ENCODE data around the gene LDAH. TPM values are rescaled to one million over a fixed set of nuclear protein-coding genes. Genes with fewer than 3 reads are reported as not detected.

Gene LDAH
- total and polyA plus RNA-seq, 4 donors: 5.0 to 30.8 (median 11.5) TPM

GRCh38 chr2:20667531-20668401, 155.1 kb downstream of the LDAH start:
- no peak overlapping the region for H3K9ac ChIP-seq (ENCODE audit: insufficient read depth in 1 of 2, low read length in 2 of 2)

DNA sequence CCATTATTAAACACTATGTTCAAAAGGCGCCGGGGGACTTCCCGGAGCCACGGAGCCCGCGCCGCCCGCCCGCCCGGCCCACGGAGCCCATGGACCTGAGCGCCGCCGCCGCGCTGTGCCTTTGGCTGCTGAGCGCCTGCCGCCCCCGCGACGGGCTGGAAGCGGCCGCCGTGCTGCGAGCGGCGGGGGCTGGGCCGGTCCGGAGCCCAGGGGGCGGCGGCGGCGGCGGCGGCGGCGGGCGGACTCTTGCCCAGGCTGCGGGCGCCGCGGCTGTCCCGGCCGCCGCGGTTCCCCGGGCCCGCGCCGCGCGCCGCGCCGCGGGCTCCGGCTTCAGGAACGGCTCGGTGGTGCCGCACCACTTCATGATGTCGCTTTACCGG, 155.8 kb downstream of the LDAH start:
- TF ChIP-seq, protein P1, sequence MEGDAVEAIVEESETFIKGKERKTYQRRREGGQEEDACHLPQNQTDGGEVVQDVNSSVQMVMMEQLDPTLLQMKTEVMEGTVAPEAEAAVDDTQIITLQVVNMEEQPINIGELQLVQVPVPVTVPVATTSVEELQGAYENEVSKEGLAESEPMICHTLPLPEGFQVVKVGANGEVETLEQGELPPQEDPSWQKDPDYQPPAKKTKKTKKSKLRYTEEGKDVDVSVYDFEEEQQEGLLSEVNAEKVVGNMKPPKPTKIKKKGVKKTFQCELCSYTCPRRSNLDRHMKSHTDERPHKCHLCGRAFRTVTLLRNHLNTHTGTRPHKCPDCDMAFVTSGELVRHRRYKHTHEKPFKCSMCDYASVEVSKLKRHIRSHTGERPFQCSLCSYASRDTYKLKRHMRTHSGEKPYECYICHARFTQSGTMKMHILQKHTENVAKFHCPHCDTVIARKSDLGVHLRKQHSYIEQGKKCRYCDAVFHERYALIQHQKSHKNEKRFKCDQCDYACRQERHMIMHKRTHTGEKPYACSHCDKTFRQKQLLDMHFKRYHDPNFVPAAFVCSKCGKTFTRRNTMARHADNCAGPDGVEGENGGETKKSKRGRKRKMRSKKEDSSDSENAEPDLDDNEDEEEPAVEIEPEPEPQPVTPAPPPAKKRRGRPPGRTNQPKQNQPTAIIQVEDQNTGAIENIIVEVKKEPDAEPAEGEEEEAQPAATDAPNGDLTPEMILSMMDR (IDR thresholded peaks at IDR 0.05; ENCODE audit: control extremely low read depth, extremely low read depth): no peak
- ATAC-seq (ENCODE audit: insufficient read depth, low FRiP score) (no peak), DNase-seq (no peak)
- WGBS, 2 donors: 1% methylated on average over 28 to 62 of the region's 62 CpGs
- H3K9ac ChIP-seq (ENCODE audit: insufficient read depth in 1 of 2, low read length in 2 of 2): no peak overlapping the region
- H3K9me3 ChIP-seq (ENCODE audit: control insufficient read depth in 4 of 4, insufficient read depth in 3 of 4, low read length in 3 of 4): peaks cover 0 to 2% (median 0%) of the 10 kb centered on the region in 4 donors
- peak overlapping the region; percentile 10 for H3K4me3 ChIP-seq
- H3K4me1 ChIP-seq (ENCODE audit: control insufficient read depth in 5 of 5, insufficient read depth in 5 of 5, low read length in 5 of 5): peaks cover 0 to 17% (median 6%) of the 10 kb centered on the region in 5 donors
- H3K36me3 ChIP-seq (ENCODE audit: control insufficient read depth in 4 of 4, insufficient read depth in 4 of 4, low read length in 4 of 4): no peaks in the 10 kb centered on the region
- H3K27ac ChIP-seq (ENCODE audit: low read depth in 1 of 2, low read length in 1 of 2): no peak overlapping the region
- H3K27me3 ChIP-seq (ENCODE audit: control insufficient read depth in 3 of 3, insufficient read depth in 3 of 3, low read length in 2 of 3): peaks cover 4 to 86% (median 82%) of the 10 kb centered on the region in 3 donors

More at GRCh38 chr2:20667531-20668401, 155.1 kb downstream of the LDAH start:
- Histone ChIP-seq H3K36me3 (ENCODE audit: control insufficient read depth in 4 of 4, insufficient read depth in 4 of 4, low read length in 4 of 4) (no peaks in the 10 kb centered on the region), H3K9me3 (ENCODE audit: control insufficient read depth in 4 of 4, insufficient read depth in 3 of 4, low read length in 3 of 4) (peaks cover 0 to 2% (median 0%) of the 10 kb centered on the region in 4 donors), H3K4me1 (ENCODE audit: control insufficient read depth in 5 of 5, insufficient read depth in 5 of 5, low read length in 5 of 5) (peaks cover 0 to 20% (median 10%) of the 10 kb centered on the region in 5 donors), H3K4me3 (peak overlapping the region; percentile 10), H3K27me3 (ENCODE audit: control insufficient read depth in 3 of 3, insufficient read depth in 3 of 3, low read length in 2 of 3) (peaks cover 0 to 86% (median 82%) of the 10 kb centered on the region in 3 donors), H3K27ac (ENCODE audit: low read depth in 1 of 2, low read length in 1 of 2) (no peak overlapping the region)
- peak in 1 of 3 donors; percentile 61 for DNase-seq
- WGBS, 2 donors: 23 to 31% methylated on average over 33 to 39 of the region's 39 CpGs
- ATAC-seq (ENCODE audit: insufficient read depth, low FRiP score): no peak
- TF ChIP-seq, protein P1 (IDR thresholded peaks at IDR 0.05; ENCODE audit: control extremely low read depth, extremely low read depth): no peak

- Histone ChIP-seq H3K4me3 (peak within 1 kb of the TSS; percentile 10), H3K9me3 (ENCODE audit: control insufficient read depth in 4 of 4, insufficient read depth in 3 of 4, low read length in 3 of 4) (peaks cover 0 to 2% (median 0%) of the 10 kb centered on the region in 4 donors), H3K9ac (ENCODE audit: insufficient read depth in 1 of 2, low read length in 2 of 2) (no peak within 1 kb of the TSS), H3K4me1 (ENCODE audit: control insufficient read depth in 5 of 5, insufficient read depth in 5 of 5, low read length in 5 of 5) (peaks cover 0 to 16% (median 5%) of the 10 kb centered on the region in 5 donors), H3K36me3 (ENCODE audit: control insufficient read depth in 4 of 4, insufficient read depth in 4 of 4, low read length in 4 of 4) (no peaks in the 10 kb centered on the region), H3K27ac (ENCODE audit: low read depth in 1 of 2, low read length in 1 of 2) (no peak within 1 kb of the TSS), H3K27me3 (ENCODE audit: control insufficient read depth in 3 of 3, insufficient read depth in 3 of 3, low read length in 2 of 3) (peaks cover 4 to 86% (median 82%) of the 10 kb centered on the region in 3 donors)
- 1% methylated on average over 55 to 86 of the region's 86 CpGs for WGBS, 2 donors
- TF ChIP-seq, protein P1 (IDR thresholded peaks at IDR 0.05; ENCODE audit: control extremely low read depth, extremely low read depth): no peak
- DNase-seq: no peak
- ATAC-seq (ENCODE audit: insufficient read depth, low FRiP score): no peak
Observed at GRCh38 chr2:20666304-20667150, 156.4 kb downstream of the LDAH start, which contains the start of gene GDF7. GDF7 (plus strand) TSS chr2:20667144; CDS start chr2:20667240, 96 bp downstream.
